ENCODE data around the gene ACOT13. TPM values are rescaled to one million over a fixed set of nuclear protein-coding genes. Genes with fewer than 3 reads are reported as not detected.

ACOT13 gene
- 13.7 and 17.1 TPM in 2 replicates for total RNA-seq

GRCh38 chr6:24666641-24667377 lies at the start of gene ACOT13, which contains the start of gene TDP2:
Gene ACOT13 (plus strand): TSS chr6:24667077. CDS start chr6:24667264, 187 bp downstream.
Gene TDP2 (minus strand): TSS chr6:24666899. CDS start chr6:24666862, 37 bp downstream.

GRCh38 chr6:24719125-24719971 lies 52.5 kb downstream of the ACOT13 start, which contains the start of gene C6orf62:
Gene C6orf62 (minus strand): TSS chr6:24719154. CDS start chr6:24718668, 486 bp downstream.

Other genes starting within 250 kb of the ACOT13 start
- gene GPLD1, start 177.5 kb upstream of the ACOT13 start, total RNA-seq, result under 0.01 and 0.64 TPM in 2 replicates
- gene ALDH5A1, start 172.1 kb upstream of the ACOT13 start, total RNA-seq, result 0.68 and 5.3 TPM in 2 replicates
- under 0.01 TPM in 2 replicates for gene KIAA0319, start 20.9 kb upstream of the ACOT13 start, total RNA-seq
- 27.3 and 33.2 TPM in 2 replicates for gene TDP2, start 178 bp upstream of the ACOT13 start, total RNA-seq
- gene C6orf62, start 52.1 kb downstream of the ACOT13 start, total RNA-seq, result 196 and 234 TPM in 2 replicates
- gene GMNN, start 107.9 kb downstream of the ACOT13 start, total RNA-seq, result 10.9 and 11.0 TPM in 2 replicates
- gene ARMH2, start 131.8 kb downstream of the ACOT13 start, total RNA-seq, result not detected in 2 replicates

Measured in nasal cavity respiratory epithelium epithelial cell of viscerocranial mucosa (primary cell).